Renal cortical epithelial cell (primary cell): ENCODE data around the gene IP6K3. TPM values are rescaled to one million over a fixed set of nuclear protein-coding genes. Genes with fewer than 3 reads are reported as not detected.

ENCODE experiments used
- DNase-seq: peaks from one replicate; pipeline ENCODE4 v3.0.0-alpha.2; 2011; ENCODE audit warnings: low read depth
- total RNA-seq: library from RNA; depleted of rRNA; stranded (reverse); fragments of >200 nt; gene quantifications from 2 replicates; pipeline ENCODE4 v1.2.3, GENCODE V29; 2014

IP6K3 gene
- total RNA-seq, 1 donor from 2014 or later = 2.9 TPM

DNA sequence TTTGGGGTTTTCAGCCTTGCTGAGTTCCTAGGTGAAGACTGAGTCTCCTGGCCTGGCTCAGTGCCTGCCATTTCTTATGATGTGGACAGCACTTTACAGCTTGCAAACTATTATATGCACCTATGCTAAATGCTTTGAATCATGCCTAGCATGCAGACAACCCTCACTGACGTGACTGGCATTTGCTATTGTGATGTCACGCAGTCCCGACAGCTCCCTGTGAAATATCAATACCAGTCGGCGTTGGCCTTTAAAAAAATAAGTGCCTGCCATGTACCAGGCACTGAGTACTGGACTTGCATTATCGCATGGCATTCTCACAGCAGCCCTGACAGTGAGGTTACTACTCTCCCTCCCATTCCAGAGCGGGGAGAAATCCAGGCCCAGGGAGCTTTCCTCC is 70.7 kb downstream of the IP6K3 start:
- no peak for DNase-seq

GRCh38 chr6:33673851-33674250 is 72.9 kb downstream of the IP6K3 start:
- DNase-seq = no peak

GRCh38 chr6:33672808-33673207 is 73.9 kb downstream of the IP6K3 start:
- DNase-seq = peak; percentile 95

- no peak for DNase-seq
Measured at GRCh38 chr6:33671744-33672072, 75.0 kb downstream of the IP6K3 start.

Other genes with a start within 250 kb of the IP6K3 start
- 33.0 and 59.2 TPM in 2 replicates for gene BAK1, start 166.6 kb downstream of the IP6K3 start, total RNA-seq
- gene ITPR3, start 125.6 kb downstream of the IP6K3 start, total RNA-seq = 76.9 and 173 TPM in 2 replicates
- gene UQCC2, start 35.2 kb downstream of the IP6K3 start, total RNA-seq = 10.5 and 40.5 TPM in 2 replicates
- 50.2 and 52.4 TPM in 2 replicates for gene LEMD2, start 42.2 kb upstream of the IP6K3 start, total RNA-seq
- not detected in 2 replicates for gene MLN, start 57.1 kb upstream of the IP6K3 start, total RNA-seq